Measurements from ENCODE around the gene YDJC.
A peak's percentile ranks its signal among the peaks of the same experiment; 100 is the strongest.
"Not testable (repeated sequence)": the region's sequence is repeated elsewhere in the genome, so short reads cannot be mapped to it uniquely, and the experiment has no call there.

The YDJC gene

DNA sequence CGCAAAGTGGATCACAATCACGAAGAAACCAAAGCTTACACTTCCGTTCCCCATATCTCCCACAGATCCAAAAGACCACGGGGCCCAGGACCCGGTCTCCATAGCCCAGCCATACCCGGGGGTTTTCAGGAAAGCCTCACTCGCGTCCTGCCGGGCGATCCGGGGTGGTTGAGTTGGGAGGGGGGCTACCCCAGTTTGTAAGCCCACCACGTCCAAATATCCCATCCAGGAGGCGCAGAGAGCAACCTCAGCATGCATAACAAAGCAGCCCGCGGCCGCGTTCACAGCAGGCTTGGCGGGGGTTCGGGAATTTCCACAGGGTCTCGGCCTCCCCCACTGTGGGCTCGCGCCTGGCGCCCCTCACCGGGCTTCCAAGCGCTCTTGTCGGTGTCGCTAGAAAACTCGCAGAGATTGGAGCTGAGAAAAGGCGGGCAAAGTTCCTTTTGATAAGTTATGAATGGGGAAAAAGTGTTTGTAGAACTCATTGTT is 21.7 kb upstream of the YDJC start:
- no peak for DNase-seq (ENCODE audit: low read depth)

DNA sequence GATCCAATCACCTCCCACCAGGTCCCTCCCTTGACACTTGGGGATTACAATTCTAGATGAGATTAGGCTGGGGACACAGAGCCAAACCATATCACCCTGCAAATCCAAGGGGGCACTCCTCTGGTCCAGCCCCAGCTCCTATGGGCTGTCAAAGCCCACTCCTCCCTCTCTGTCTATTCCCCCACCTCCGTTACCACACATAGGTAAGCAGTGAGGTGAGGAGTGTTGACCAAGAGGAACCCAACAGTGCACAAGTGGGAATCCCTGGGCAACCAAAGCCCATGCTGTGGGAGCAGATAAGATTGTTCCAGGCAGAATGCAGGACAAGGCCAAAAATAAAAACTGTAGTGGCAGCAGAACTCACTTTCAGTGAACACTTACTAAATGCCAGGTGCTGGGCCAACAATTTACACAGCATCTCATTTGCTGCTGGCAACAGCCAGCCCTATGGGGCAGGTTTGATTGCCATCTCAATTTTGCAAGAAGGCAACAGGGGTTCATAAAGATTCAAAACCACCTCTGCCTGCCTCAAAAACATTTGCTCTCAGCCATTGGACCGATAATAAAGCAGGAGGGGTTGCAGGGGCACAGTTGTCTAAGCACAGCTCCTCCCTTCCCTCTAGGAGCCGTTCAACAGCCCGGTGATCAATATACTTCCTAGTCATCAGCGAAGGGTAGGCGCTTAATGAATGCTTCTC is 21.1 kb upstream of the YDJC start:
- no peak for DNase-seq (ENCODE audit: low read depth)

DNA sequence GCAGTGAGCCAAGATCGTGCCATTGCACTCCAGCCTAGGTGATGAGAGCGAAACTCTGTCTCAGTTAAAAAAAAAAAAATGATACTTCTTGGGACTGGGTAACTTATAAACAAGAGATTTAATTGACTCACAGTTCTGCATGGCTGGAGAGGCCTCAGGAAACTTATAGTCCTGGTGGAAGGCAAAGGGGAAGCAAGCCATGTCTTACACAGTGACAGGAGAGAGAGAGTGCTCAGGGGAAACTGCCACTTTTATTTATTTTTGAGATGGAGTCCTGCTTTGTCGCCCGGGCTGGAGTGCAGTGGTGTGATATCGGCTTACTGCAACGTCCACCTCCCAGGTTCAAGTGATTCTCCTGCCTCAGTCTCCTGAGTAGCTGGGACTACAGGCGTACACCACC is 20.5 kb upstream of the YDJC start:
- DNase-seq (ENCODE audit: low read depth) = no peak

DNA sequence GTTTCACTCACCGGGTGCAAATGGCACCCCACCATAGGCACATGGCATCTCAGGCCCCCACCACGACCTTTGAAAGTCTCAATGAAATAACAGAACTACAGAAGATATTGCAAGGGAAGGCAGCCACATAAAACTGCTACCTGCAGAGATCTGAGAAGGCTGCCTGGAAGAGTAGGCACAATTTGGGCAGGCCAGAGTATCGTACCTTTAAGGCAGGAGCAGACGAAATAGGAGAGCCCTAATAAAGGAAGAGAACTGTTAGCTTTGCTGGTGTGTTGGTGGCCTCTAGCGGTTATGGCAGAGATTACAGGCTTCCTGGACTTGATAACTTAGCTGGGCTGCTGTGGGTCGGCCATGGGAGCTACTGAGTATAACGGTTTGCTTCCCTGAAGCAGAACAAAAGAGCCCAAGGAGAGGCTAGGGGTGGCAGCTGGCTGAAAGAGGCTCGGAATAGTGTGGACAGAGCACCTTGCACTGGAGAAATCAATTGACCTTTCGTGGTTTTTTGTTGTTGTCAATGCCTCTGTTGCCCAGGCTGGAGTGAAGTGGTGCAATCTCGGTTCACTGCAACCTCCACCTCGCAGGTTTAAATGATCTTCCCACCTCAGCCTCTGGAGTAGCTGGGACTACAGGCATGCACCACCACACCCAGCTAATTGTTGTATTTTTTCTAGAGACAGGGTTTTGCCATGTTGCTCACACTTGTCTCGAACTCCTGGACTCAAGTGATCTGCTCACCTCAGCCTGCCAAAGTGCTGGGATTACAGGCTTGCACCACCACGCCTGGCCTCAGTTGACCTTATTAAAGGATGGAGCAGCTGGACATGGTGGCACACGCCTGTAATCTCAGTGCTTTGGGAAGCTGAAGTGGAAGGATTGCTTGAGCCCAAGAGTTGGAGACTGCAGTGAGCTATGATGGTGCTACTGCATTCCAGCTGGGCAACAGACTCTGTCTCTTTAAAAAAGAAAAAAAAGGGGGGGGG is 17.1 kb upstream of the YDJC start:
- peak; percentile 68 for DNase-seq (ENCODE audit: low read depth)

DNA sequence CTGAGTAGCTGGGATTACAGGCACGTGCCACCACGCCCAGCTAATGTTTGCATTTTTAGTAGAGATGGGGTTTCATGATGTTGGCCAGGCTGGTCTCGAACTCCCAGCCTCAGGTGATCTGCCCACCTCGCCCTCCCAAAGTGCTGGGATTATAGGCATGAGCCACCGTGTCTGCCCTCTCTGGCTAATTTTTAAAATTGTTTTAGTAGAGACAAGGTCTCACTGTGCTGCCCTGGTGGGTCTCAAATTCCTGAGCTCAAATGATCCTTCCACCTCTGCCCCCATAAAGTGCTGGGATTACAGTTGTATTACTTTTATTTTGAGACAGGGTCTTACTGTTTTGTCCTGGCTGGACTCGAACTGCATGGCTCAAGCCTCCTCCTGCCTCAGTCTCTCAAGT is 15.7 kb upstream of the YDJC start:
- not testable (repeated sequence) for DNase-seq (ENCODE audit: low read depth)

DNA sequence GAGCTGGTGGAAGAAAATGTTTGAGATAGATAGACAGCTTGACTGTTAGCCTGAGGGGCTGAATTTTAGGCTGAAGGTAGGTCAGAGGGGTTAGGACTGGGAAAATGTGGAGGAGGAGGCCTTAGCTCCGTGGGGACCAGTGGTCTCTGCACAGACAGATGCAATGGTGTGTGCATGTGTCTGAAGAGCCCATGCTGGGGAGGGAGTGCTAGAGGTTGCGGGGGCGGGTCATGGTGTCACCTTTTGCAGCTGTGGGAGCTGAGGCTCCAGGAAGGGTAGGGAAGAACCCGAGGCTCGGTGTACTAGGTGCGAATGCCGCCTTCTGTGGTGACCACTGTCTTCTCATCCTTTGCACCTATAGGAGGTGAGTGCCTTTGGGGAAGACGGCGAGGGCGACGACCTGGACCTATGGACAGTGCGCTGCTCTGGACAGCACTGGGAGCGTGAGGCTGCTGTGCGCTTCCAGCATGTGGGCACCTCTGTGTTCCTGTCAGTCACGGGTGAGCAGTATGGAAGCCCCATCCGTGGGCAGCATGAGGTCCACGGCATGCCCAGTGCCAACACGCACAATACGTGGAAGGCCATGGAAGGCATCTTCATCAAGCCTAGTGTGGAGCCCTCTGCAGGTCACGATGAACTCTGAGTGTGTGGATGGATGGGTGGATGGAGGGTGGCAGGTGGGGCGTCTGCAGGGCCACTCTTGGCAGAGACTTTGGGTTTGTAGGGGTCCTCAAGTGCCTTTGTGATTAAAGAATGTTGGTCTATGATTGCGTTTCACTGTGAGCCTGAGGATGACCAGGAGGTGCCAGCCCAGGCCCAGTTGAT is 13.9 kb upstream of the YDJC start:
- no peak for DNase-seq (ENCODE audit: low read depth)

DNA sequence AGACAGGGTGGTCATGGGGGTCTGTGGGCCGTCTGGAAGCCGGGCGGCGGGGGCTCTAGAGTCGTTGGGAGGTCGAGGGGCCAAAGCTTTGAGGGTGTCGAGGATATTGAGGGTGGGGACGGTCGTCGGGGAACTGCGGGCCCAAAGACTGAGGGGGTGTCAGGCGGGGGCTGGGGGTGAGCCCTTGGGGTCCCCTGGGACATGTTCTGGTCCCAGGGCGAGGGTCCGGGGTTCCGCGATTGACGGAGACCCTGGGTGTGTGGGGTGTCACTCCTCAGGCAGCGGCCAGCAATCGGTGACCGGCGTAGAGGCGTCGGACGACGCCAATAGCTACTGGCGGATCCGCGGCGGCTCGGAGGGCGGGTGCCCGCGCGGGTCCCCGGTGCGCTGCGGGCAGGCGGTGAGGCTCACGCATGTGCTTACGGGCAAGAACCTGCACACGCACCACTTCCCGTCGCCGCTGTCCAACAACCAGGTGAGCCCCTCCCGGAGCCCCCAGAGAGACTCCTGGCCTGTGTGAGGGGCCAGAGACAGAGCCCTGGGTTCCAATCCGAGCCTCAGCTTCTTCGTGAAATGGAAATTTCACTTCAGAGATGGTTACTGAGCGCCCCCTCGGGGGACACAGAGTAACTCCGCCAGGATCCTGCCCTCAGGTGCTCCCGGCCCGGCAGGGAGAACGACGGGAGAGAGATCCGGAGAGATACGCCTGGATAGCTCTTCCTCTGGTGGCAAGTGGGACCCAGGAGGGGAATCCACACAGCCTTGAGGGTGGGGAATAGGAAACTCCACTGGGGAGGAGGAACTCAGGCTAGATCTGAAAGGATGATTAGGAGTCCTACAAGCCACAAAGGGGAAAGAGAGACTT is 13.0 kb upstream of the YDJC start:
- DNase-seq (ENCODE audit: low read depth) = peak; percentile 42

DNA sequence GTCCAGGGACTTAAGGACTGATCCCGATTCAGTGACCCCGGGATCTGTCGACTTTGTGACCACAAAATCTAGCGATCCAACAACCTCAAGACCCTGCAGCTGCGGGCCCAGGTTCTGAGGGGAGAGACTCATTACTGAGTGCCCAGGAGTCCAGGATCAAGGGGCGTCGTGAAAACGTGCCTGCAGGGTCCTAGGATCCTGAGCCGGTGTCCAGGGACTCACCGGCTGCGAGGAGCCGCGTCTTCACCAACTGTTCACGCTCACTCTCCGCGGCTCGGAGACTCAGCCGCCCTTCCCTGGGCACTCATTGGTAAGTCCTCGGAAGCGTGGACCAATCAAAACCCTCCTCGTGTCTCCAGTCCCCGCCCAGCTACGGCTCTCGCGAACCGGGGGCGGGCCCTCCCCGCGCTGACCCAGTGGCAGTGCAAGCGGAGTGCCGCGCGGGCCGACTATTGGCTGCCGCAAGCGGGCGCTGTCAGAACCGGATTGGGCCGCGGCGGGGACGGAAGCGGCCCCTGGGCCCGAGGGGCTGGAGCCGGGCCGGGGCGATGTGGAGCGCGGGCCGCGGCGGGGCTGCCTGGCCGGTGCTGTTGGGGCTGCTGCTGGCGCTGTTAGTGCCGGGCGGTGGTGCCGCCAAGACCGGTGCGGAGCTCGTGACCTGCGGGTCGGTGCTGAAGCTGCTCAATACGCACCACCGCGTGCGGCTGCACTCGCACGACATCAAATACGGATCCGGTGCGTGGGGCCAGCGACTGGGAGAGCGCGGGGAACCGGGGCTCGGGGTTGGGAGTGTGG is 12.2 kb upstream of the YDJC start, which contains the start of gene SDF2L1:
Gene SDF2L1 (plus strand): TSS at position 514 of the 795 bp plus-strand sequence. CDS start 35 bp downstream, at position 549.
- DNase-seq (ENCODE audit: low read depth) = peak; percentile 95

DNA sequence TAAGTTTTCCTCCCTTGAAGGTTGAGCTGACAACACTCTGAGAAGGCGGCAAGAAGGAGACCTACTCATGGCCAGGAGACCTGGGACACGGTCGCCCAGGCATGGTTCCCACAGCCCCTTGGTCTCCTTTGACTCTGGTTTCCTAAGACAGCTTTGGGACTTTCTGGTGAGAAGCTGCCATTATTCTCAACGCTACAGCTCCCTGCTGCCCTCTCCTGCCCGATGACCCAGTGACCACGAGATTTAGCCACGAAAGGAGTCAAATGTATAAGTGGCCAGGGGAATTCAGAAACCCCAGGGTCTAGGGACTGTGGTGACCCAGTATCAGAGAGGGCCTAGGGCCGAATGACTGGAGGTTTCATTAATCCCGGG is 11.6 kb upstream of the YDJC start:
- no peak for DNase-seq (ENCODE audit: low read depth)

DNA sequence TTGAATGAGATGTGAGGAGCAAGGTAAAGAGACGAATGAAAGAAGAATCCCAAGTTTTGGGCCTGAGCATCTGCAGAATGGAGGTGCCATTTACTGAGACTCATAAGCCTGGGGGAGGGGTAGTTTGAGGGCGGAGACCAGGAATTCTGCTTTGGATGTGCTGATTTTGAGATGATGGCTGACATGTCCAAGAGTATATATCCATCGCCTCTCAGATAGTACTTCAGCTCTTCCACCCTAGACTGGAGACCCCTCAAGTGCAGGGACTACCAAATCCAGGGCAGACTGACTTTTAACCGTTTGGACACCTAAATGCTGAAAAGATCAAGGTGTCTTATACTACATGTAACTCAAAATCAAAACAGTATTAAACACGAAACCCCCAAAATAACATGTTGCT is 11.0 kb upstream of the YDJC start:
- DNase-seq (ENCODE audit: low read depth) = no peak

DNA sequence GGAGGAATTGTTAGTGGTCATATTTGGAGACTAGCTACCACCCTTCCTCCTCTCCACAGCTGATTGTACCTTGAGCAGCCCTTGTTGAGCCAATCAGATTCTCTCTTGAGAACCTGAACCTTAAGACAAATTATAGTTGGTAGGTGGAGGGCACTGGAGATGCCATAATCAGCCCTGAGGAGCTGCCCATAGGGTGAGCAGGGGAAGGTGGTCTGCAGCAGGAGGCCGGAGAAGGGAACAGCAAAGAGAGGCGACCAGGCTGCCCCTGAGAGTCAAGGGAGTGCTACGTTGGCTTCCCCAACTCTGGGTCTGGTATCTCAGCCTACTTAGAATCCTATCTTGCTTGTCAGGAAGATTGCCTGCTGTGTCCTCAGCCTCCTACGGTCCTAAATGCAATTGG is 9.5 kb upstream of the YDJC start:
- no peak for DNase-seq (ENCODE audit: low read depth)

DNA sequence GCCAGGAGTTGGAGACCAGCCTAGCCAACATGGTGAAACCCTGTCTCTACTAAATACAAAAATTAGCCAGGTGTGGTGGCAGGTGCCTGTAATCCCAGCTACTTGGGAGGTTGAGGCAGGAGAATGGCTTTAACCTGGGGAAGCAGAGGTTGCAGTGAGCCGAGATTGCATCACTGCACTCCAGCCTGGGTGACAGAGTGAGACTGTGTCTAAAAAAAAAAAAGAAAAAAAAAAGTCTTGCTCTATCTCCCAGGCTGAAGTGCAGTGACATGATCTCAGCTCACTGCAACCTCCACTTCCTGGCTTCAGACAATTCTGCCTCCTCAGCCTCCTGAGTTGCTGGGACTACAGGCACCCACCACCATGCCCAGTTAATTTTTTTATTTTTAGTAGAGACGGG is 7.6 kb upstream of the YDJC start:
- DNase-seq (ENCODE audit: low read depth) = not testable (repeated sequence)

DNA sequence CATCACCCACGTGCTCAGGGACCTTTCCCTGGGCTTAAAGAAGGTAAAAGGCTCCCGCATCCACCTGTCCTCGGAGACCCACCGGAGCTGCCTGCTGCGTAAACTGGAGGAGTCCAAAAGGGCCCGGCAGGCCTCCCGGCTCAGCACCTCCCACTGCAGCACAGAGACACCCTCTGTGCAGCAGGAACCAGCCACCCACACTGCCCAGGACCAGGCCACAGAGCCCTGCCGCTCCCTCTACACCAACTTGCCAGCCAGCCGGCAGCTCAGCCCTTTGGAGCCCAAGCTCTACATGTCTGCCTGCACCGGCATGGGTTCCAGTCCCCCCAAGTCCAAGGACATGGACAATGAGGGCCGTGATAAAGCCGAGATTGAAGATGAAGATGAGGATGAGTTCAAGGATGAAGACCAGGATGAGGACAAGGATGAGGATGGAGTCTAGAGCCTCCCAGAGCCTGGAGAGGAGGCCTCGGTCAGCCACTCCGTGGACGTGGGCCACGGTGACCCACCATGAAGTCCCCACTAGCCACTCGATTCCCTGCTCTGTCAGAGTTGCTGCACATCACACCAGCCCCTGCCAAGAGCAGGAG is 6.9 kb upstream of the YDJC start:
- DNase-seq (ENCODE audit: low read depth) = no peak

DNA sequence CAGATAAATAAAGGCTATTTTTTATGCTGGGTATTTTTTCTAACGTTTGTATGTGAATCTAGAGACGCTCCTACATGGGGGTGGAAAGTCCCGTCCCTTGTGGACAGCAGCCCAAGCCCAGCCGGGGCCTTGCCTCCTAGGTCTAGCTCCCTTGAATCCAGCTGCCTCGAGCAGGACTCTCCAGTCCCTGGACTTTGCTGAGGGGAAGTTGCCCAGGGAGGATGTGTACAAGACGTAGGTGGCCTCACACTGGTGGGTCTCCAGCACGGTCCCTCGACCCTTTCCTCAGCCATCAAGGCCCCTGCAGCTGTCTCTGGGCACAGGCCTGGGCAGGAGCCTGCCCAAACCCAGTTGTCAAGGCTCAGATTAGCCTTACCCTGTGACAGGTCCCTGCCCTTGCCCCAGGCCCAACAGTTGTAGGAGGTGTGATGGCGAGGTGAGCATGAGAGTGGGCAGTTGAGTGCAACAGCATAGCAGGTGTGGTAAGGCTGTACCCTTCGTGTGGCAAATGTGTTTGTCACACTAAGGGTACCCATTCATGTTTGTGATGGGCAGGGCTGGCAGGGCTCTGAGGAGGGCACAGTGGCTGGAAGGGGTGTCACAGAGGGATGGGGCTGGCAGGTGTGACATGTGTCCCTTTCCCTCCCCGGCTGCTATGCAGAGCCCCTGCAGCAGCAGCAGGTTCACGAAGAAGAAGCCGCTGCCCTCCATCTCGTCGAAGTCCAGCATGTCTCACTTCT is 6.1 kb upstream of the YDJC start:
- DNase-seq (ENCODE audit: low read depth) = no peak

DNA sequence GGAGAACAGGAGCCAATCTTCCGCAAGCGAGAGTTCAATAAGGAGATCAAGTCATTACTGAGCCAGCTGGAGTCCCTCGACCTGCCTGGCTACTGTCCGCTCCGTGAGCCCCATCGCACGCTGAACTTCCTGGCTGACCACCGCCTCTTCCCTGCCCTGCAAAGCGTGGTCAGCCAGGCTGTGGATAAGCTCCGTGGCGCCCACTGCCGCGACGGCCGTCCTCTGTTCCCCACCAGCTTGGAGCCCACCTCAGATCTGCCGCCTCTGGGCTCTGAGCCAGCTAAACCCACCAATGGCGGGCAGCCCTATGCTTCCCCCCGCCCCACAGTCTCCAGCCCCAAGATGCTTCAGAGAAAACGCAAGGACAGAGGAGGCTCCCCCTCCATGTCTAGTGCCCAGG is 5.0 kb upstream of the YDJC start:
- DNase-seq (ENCODE audit: low read depth) = no peak

DNA sequence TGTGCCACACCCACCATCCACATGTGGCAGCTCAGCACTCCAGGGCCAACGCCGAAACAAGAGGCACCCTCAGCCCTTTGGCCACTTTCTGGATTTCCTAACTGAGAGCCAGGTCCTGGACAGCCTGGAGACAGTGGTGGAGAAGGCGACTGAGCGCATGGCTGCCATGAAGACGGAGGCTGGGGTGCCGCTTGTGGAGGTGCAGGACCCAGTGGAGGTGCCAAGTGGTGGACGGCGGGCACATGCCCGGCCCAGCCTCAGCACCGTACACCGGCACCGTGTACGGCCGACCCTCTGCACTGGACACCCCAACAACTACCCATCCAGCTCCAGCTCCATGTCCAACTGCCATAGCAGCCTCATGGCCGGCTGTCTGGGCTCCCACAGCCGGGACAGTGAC is 4.3 kb upstream of the YDJC start:
- DNase-seq (ENCODE audit: low read depth) = no peak

DNA sequence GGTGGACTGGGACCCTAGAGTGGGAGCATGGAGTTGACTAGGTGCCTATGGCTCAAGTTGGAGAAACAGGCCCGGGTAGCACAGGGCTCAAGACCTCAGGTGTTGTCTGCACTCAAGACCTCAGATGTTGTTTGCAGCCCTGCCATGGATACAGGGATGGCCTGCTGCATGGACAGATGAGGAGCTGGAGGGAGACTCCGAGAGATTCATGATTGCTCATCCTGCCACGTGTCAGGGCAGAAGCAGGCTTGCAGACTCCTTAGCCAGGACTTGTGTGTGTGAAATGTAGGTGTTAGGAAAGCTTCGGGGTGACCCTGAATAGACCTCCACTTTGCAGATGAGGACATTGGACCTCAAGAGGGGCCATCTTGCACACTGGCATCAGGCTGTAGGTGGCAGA is 3.7 kb upstream of the YDJC start:
- DNase-seq (ENCODE audit: low read depth) = no peak

DNA sequence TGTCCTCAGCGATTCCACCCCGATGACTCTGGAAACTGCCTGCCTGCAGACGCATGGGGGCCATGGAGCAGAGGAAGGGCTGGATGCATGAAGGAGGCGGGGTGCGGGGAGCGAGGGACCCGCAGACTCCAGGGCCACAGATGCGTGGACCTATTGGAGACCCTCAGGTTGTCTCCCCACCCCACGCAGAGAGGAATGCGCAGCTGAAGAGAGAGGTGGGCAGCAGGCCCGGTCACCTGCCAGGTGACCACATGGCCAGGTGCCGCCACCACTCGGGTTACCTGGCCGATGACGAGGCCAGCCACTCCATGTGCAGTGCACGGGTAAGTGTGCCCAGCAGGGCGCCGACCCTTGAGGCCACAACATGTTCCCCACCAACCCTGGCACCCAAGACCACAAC is 3.1 kb upstream of the YDJC start:
- no peak for DNase-seq (ENCODE audit: low read depth)

DNA sequence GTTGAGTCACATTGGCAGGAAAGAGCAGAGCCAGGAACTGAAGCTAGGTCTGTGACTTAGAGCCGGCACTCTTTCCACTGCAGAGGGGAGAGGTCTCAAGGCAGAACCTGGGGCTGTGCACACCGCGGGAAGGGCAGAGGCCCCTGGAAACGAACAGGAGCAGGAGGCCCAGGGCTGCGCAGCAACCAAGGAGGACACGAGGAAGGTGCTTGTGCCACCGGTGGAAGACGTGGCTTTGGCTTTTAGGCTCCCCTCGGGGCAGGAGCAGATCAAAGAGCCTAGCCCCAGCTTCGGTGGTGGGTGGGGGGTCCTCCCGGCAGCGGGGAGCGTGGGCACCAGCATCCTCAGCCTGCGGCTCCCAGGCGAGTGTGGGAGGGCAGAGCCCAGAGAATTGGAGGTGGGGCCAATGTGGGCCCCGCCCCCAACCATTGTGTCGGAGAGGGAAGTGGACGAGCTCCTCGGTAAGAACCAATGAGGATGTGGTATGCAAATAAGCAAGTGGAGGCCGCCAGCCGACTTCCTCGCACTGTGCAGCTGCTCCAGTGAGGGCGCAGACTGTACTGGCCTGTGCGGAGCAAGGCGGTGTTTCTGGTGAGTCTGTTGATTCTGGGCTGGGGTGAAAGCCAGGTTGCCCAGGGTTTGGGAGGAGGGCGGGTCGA is 2.5 kb upstream of the YDJC start, which contains the start of gene CCDC116:
Gene CCDC116 (plus strand): TSS at position 524 of the 659 bp plus-strand sequence. CDS start 422 bp downstream, outside the sequence.
- DNase-seq (ENCODE audit: low read depth) = peak; percentile 37

Data from activated T-cell treated with anti-CD3 and anti-CD28 coated beads for 1 hour (primary cell).